Upper lobe of left lung (tissue), 6 donors: Measurements from ENCODE around the gene RASD2. TPM values are rescaled to one million over a fixed set of nuclear protein-coding genes. Genes with fewer than 3 reads are reported as not detected.
A peak's percentile ranks its signal among the peaks of the same experiment; 100 is the strongest.

Experiments
- ATAC-seq, 2 donors: fragments of 200-7000 bp; cut with Tn5 transposase; one replicate each; pipeline ENCODE4 v1.9.1; 2022; ENCODE audit warnings: mild to moderate bottlenecking in 2 of 2, moderate library complexity in 2 of 2; ENCODE audit not compliant: low FRiP score in 2 of 2
- DNase-seq, 2 donors: peaks; one replicate each; pipeline ENCODE4 v3.0.0-alpha.2; 2019 to 2020
- H3K27ac ChIP-seq, 4 donors: fragments of 200-600 bp; sonication (generic); one replicate each; pipeline ENCODE4 v1.5.1; 2016 to 2019
- H3K27me3 ChIP-seq, 4 donors: fragments of 200-600 bp; sonication (generic); one replicate each; pipeline ENCODE4 v1.5.1; 2017 to 2019
- H3K36me3 ChIP-seq, 4 donors: fragments of 200-600 bp; sonication (generic); one replicate each; pipeline ENCODE4 v1.5.1; 2016 to 2019
- H3K4me1 ChIP-seq, 4 donors: fragments of 200-600 bp; sonication (generic); one replicate each; pipeline ENCODE4 v1.5.1; 2018 to 2019
- H3K4me3 ChIP-seq, 4 donors: fragments of 200-600 bp; sonication (generic); one replicate each; pipeline ENCODE4 v1.5.1; 2017 to 2019; ENCODE audit warnings: mild to moderate bottlenecking in 2 of 4, moderate library complexity in 1 of 4
- H3K9me3 ChIP-seq, 4 donors: fragments of 200-600 bp; sonication (generic); one replicate each; pipeline ENCODE4 v1.5.1; 2018 to 2019
- CTCF ChIP-seq, 6 experiments: fragments of 450-650 bp in 4 of 6; fragments of 200-600 bp in 2 of 6; sonication (generic) in 2 of 6; IDR thresholded peaks; one replicate each; pipeline ENCODE4 v1.5.1; 2016 to 2019; ENCODE audit warnings: antibody characterized with exemption in 6 of 6
- EP300 ChIP-seq, 4 donors: sonication (generic); formaldehyde crosslinking; IDR thresholded peaks; one replicate each; pipeline ENCODE4 v1.5.1; 2017; ENCODE audit warnings: antibody characterized with exemption in 4 of 4, control low read depth in 2 of 4
- POLR2A ChIP-seq, 4 donors: fragments of 450-650 bp; IDR thresholded peaks; one replicate each; pipeline ENCODE4 v1.5.1; 2016 to 2017; ENCODE audit warnings: antibody characterized with exemption in 4 of 4, mild to moderate bottlenecking in 2 of 4
- POLR2AphosphoS5 ChIP-seq, 2 donors: sonication (generic); formaldehyde crosslinking; IDR thresholded peaks; one replicate each; pipeline ENCODE4 v1.5.1; 2017; ENCODE audit warnings: antibody characterized with exemption in 2 of 2
- WGBS, 2 donors: methylation state at CpG; one replicate each; pipeline ENCODE4 v1.1.5; 2017 to 2018; 5-methylcytosine and 5-hydroxymethylcytosine counted together
- total RNA-seq, 6 donors: library from RNA; depleted of rRNA in 4 of 6; stranded (reverse); fragments of >200 nt in 4 of 6; gene quantifications; one replicate each; pipeline versions ENCODE4 v1.1.0 to v1.2.1, GENCODE V29; 2016 to 2021
- donor health status: DM: no; HTN: no; CAD: no; lungs with moderate emphysema.
- donor health status: DM: no; HTN: yes; CAD: no; lungs with severe emphysema.

RASD2 gene
- total RNA-seq, 6 donors from 2014 or later, result 0.49 to 4.2 (median 1.7) TPM

DNA sequence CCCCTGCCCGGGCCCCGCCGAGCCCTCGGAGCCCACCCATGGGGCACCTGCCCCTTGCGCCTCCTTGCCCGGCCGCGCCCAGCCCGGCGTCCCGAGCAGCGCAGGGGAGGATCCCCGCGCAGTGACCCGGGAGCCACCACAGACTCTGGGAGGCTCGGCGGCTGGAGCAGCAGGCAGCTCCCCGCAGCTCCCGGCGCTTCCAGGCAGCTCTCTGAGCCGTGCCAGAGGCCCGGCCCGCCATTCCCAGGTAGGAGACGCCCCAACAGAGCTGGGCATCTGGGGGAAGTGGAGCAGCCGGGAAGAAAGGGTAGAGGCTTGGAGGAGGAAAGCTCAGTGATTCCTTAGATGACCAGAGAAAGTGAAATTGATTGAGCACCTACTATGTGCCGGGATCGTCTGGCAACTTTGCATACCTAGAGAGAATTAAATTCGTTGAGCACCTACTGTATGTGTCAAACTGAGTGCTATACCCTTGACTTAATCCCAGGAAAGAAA, 670 bp downstream of the RASD2 start:
- no peaks in the 10 kb centered on the region for H3K36me3 ChIP-seq
- ATAC-seq (no peak), DNase-seq (peak in 1 of 2 donors; percentile 83)
- H3K27ac ChIP-seq, result peak overlapping the region in 1 of 4 donors; percentile 63
- 14 to 19% methylated on average over 3 to 11 of the region's 28 CpGs for WGBS, 2 donors
- H3K9me3 ChIP-seq, result no peaks in the 10 kb centered on the region
- peak overlapping the region in 3 of 4 donors; percentile 40 to 57 (median 54) for H3K4me3 ChIP-seq
- no peak for TF ChIP-seq POLR2A (IDR thresholded peaks at IDR 0.05)
- no peak for TF ChIP-seq CTCF (IDR thresholded peaks at IDR 0.05)
- TF ChIP-seq EP300 (IDR thresholded peaks at IDR 0.05), result no peak
- TF ChIP-seq POLR2AphosphoS5 (IDR thresholded peaks at IDR 0.05), result no peak
- peaks cover 0 to 13% (median 9%) of the 10 kb centered on the region in 4 donors for H3K27me3 ChIP-seq
- H3K4me1 ChIP-seq, result peaks cover 17 to 27% (median 21%) of the 10 kb centered on the region in 4 donors

DNA sequence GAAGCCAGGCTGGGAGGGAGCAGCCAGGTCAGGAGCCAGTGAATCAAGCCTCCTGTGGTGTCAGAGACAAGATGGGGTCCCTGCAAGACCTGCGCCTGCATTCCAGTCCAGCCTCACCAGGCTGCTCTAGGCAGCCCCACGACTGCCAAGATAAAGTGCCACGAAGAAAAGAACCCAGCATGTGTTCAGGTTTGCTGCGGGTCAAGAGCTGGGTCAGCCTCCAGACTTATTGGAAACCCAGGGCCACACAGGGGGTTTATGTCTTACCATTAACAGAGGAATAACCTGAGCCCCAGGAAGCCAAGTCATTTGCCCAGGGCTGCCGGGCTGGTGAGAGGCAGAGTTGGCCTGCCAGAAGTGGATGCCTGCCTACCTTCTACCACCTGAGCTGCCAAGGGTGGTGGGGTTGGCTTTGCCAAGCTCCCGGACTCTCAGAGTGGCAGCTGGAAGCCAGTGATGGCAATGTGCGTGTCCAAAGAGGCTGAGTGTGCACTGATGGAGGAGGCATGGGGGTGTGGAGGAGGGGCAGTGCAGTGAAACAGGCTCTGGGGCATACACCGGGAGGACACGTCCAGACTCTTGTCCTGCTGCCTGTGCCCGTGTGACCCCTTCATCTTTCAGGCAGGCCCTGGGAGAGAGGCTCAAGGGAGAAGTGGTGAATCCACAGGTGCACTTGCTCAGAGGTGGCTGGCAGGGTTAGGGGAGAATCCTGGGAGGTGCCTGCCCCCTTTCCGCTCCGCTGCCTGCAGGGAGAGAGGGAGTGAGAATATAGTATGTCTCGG, 1.7 kb downstream of the RASD2 start:
- 58 to 63% methylated on average over 11 to 13 of the region's 13 CpGs for WGBS, 2 donors
- H3K27ac ChIP-seq, result no peak overlapping the region
- no peaks in the 10 kb centered on the region for H3K36me3 ChIP-seq
- peak overlapping the region in 2 of 4 donors; percentile 13 to 57 for H3K4me3 ChIP-seq
- no peaks in the 10 kb centered on the region for H3K9me3 ChIP-seq
- H3K4me1 ChIP-seq, result peaks cover 17 to 27% (median 19%) of the 10 kb centered on the region in 4 donors
- H3K27me3 ChIP-seq, result peaks cover 0 to 13% (median 9%) of the 10 kb centered on the region in 4 donors
- ATAC-seq, result no peak
- no peak for DNase-seq
- TF ChIP-seq POLR2AphosphoS5 (IDR thresholded peaks at IDR 0.05), result no peak
- no peak for TF ChIP-seq EP300 (IDR thresholded peaks at IDR 0.05)
- no peak for TF ChIP-seq POLR2A (IDR thresholded peaks at IDR 0.05)
- TF ChIP-seq CTCF (IDR thresholded peaks at IDR 0.05), result no peak

GRCh38 chr22:35542939-35543516, 2.4 kb downstream of the RASD2 start:
- H3K27me3 ChIP-seq, result peaks cover 0 to 13% (median 9%) of the 10 kb centered on the region in 4 donors

GRCh38 chr22:35543702-35544101, 3.1 kb downstream of the RASD2 start:
- no peak for ATAC-seq
- H3K27me3 ChIP-seq, result peaks cover 0 to 13% (median 9%) of the 10 kb centered on the region in 4 donors
- H3K27ac ChIP-seq, result no peak overlapping the region
- no peak for DNase-seq
- no peak overlapping the region for H3K4me3 ChIP-seq
- 54 to 61% methylated on average over 3 of the region's 3 CpGs for WGBS, 2 donors
- no peaks in the 10 kb centered on the region for H3K36me3 ChIP-seq
- H3K4me1 ChIP-seq, result peaks cover 17 to 27% (median 19%) of the 10 kb centered on the region in 4 donors
- TF ChIP-seq POLR2A (IDR thresholded peaks at IDR 0.05) (no peak), CTCF (IDR thresholded peaks at IDR 0.05) (no peak), POLR2AphosphoS5 (IDR thresholded peaks at IDR 0.05) (no peak), EP300 (IDR thresholded peaks at IDR 0.05) (no peak)
- H3K9me3 ChIP-seq, result no peaks in the 10 kb centered on the region

More at GRCh38 chr22:35542939-35543516, 2.4 kb downstream of the RASD2 start:
- peak overlapping the region in 1 of 4 donors; percentile 13 for H3K4me3 ChIP-seq
- no peaks in the 10 kb centered on the region for H3K9me3 ChIP-seq
- WGBS, 2 donors, result 68 to 73% methylated on average over 6 of the region's 6 CpGs
- no peak for TF ChIP-seq POLR2A (IDR thresholded peaks at IDR 0.05)
- no peak overlapping the region for H3K27ac ChIP-seq
- no peak for ATAC-seq
- DNase-seq, result no peak
- peaks cover 17 to 27% (median 19%) of the 10 kb centered on the region in 4 donors for H3K4me1 ChIP-seq
- H3K36me3 ChIP-seq, result no peaks in the 10 kb centered on the region

- DNase-seq (no peak), ATAC-seq (no peak)
- Histone ChIP-seq H3K36me3 (no peaks in the 10 kb centered on the region), H3K9me3 (no peaks in the 10 kb centered on the region), H3K27ac (no peak overlapping the region), H3K4me3 (no peak overlapping the region), H3K4me1 (peaks cover 17 to 27% (median 19%) of the 10 kb centered on the region in 4 donors), H3K27me3 (peaks cover 0 to 13% (median 9%) of the 10 kb centered on the region in 4 donors)
- TF ChIP-seq EP300 (IDR thresholded peaks at IDR 0.05), result no peak
- TF ChIP-seq POLR2A (IDR thresholded peaks at IDR 0.05), result no peak
- no peak for TF ChIP-seq CTCF (IDR thresholded peaks at IDR 0.05)
- no peak for TF ChIP-seq POLR2AphosphoS5 (IDR thresholded peaks at IDR 0.05)
- 23 to 43% methylated on average over 1 to 3 of the region's 3 CpGs for WGBS, 2 donors
Observed at GRCh38 chr22:35544189-35544588, 3.6 kb downstream of the RASD2 start.
